Activated CD4-positive, alpha-beta T cell treated with anti-CD3 and anti-CD28 coated beads, Interleukin-2, amount 50 U/mL, for 48 hours (primary cell): ENCODE measurements around the gene HMG20B.
"Not testable (repeated sequence)": the region's sequence is repeated elsewhere in the genome, so short reads cannot be mapped to it uniquely, and the experiment has no call there.

Source experiments
- DNase-seq, 2 experiments: peaks; one replicate each; pipeline ENCODE4 v3.0.0-alpha.2; 2020

Gene HMG20B

DNA sequence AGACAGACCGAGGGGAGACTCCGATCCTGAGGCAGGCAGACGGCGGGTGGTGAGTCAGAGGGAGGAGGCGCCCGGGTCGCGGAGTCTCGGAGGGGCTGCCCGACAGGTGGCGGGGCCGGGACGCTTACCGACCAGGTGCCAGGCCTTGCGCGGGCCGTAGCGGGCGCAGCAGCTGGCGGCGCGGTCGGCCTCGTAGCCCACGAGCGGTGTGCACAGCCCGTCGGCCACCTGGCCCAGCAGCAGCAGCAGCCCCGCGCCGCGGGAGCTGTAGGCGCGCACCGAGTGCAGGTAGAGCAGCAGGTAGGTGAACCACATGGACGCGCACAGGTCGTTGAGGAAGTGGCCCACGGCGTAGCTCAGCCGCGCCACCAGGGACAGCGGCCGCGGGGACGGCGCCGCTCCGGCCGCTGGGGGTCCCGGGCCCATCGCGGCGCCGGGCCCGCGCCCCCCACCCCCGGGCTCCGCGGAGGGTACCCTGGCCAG is 15.7 kb upstream of the HMG20B start:
- peak; percentile 66 to 72 for DNase-seq

DNA sequence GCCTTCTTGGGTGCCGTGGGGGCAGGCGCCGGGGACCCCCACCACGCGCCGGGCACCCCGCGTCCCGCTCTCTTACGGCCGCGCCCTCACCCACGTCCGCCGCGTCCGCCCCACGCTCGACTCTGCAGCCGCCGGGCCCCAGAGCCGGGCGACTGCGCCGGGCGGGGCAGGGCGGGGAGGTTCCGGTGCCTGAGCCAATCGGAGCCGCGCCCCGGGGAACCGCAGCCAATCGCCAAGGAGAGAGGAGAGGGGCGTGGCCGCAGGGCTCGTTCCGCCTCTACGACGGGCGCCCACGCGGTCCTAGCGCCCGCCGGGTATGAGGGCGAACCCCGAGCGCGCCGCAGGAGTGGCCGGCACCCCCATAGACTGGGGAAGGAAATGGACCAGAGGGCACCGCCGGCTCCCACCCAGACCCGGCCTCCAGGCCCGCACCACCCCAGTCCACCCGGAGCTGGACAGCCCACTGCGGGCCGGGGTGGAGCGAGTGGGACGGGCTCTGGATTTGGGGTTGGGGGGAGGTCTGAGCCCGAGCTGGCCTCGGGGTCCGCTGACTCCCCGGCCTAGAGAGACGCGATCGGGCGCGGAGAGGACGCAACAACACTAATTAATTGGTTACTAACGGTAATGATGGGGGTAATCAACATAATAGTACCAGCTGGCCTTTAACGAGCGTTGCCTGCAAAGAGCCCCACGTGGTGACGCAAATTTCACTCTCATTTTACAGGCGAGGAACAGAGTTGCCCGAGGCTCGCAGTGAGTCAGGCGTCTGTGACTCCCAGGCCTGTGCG is 15.1 kb upstream of the HMG20B start, which contains the start of gene MFSD12:
Gene MFSD12 (minus strand): TSS at position 126 of the 788 bp plus-strand sequence. CDS start 183 bp downstream, outside the sequence.
- peak; percentile 96 for DNase-seq

DNA sequence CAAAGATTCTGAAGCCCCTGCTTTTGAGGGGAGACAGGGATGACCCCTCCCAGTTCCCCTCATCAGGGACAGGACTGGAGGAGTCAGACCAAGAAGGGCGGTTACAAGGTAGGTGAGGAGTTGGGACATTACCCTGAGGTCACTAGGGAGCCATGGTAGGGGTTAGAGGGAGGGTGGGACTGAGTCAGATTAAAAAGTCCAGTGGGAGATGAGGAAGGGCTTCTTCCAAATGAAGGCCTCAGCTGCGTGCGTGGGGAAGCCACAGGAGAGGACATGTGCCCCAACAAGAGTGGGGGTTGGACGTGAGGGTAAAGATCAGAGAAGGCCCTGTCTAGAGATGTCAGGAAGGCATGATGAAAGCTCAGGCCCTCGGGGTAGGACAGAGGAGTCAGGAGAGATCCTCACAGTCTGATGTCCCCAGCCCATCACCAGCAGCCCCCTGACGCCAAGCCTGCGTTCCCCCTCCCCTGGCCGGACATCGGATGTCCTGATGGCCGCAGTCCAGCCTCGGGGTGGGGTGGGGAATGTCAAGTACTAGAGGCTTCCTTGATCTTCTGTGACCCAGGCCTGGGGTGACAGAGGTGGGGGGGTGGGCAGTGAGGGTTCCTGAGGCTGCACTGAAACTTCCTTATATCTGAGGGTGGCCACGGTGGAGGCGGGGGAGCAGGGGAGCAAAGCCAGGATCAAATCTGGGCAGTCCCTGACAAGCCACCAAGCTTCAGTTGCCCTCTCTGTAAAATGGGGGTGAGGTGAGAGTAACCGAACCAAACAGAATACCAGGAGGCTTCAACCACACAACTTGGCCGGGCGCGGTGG is 8.8 kb upstream of the HMG20B start:
- DNase-seq = no peak

DNA sequence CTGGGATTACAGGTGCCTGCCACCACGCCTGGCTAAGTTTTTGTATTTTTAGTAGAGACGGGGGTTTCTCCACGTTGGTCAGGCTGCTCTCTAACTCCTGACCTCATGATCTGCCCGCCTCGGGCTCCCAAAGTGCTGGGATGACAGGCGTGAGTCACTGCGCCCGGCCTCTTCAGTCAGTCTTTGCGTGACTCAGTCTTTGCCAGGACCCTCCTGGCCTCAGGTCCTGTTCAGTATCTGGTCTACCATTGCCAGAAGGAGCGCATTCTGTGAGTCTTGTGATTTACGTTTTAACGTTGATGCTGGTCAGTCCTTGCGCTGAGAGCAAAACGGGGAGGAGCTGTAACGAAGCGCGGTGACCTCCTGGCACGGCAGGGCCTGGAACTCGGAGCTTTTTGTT is 7.6 kb upstream of the HMG20B start:
- no peak for DNase-seq

DNA sequence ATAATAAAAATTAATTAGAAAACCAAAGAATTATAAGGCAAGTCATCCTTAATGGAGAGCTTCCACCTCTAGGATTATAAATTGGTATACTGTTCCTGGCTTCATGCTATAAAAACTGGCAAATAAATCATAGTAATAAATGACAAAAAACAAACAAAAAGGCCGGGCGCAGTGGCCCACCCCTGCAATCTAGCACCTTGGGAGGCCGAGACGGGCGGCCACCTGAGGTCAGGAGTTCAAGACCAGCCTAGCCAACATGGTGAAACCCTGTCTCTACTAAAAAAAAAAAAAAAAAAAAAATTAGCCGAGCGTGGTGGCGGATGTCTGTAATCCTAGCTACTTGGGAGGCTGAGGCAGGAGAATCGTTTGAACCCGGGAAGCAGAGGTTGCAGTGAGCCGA is 2.7 kb upstream of the HMG20B start:
- not testable (repeated sequence) for DNase-seq

DNA sequence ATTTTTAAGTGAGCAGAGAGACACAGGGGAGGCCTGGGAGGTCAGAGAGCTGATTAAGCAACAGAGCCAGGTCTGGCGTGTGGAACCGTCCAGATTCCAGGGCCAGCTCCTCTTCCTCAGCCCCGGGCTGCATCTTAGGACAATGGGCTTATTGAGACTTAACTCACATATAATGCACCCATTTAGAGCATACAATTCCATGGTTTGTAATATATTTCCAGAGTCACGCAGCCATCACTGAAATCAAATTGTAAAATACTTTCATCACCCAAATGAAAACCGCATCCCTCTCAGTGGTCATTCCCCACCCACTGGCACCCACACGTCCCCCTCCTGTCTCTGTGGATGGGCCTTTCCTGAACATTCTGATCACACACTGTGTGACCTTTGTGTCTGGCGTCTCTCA is 2.1 kb upstream of the HMG20B start:
- DNase-seq = no peak

DNA sequence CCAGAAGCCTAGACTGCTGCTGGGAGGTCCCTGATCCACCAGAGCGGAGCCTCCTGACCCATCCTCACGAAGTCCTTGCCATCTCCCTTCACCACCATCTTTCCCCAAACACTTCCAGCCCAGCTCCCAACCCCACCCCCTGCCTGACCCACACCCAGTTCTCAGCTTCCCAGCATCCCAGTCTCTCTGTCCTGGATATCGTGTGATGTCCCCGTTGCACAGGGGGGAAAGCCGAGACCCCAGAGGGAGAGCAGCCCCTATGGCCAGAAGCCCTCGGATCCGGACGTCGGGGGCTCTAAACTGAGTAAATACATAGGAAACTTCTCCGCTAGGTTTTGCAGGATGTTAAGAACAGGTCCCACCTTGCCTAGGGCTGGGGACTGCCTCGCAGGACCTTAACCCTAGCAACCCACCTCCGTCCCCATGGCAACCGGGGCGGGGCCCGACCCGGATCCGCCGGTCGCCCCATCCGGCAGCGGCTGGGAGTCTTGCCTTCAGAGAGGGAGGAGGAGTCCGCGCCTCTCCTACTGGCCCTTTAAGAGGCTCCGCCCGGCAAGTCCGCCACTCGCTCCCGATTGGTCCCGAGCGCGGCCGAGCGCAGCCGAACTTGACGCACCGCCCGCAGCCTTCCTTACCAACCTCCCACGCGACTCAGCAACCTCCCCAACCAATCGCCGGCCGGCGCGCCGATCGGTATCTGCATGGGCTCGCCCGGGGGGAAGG is 451 bp upstream of the HMG20B start:
- peak; percentile 99 for DNase-seq

DNA sequence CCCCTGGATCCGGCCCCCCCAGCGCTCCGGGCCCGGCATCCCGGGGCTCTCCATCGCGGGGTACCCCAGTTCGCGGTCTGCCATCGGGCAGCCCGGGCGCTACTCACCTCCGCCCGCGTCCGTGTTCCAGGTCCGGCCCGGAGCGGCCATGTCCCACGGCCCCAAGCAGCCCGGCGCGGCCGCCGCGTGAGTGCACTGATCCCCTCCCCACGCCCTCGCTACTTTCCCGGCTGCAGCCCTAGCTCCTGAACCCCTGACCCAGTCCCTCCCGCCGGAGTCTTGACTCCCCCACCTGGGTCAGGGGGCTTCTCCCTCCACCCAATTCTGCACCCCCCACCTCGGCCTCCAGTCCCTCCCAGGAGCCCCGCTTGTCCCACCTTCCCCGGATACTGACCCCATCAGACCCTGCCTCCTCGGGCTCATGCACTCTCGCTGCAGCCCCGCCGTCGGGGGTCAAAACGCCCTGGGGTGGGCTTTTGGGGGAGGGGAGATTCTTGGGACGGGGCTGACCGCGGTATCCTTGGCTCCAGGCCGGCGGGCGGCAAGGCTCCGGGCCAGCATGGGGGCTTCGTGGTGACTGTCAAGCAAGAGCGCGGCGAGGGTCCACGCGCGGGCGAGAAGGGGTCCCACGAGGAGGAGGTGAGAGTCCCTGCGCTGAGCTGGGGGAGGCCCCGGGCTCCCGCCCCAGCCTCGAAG is 566 bp downstream of the HMG20B start:
- peak; percentile 36 to 44 for DNase-seq

DNA sequence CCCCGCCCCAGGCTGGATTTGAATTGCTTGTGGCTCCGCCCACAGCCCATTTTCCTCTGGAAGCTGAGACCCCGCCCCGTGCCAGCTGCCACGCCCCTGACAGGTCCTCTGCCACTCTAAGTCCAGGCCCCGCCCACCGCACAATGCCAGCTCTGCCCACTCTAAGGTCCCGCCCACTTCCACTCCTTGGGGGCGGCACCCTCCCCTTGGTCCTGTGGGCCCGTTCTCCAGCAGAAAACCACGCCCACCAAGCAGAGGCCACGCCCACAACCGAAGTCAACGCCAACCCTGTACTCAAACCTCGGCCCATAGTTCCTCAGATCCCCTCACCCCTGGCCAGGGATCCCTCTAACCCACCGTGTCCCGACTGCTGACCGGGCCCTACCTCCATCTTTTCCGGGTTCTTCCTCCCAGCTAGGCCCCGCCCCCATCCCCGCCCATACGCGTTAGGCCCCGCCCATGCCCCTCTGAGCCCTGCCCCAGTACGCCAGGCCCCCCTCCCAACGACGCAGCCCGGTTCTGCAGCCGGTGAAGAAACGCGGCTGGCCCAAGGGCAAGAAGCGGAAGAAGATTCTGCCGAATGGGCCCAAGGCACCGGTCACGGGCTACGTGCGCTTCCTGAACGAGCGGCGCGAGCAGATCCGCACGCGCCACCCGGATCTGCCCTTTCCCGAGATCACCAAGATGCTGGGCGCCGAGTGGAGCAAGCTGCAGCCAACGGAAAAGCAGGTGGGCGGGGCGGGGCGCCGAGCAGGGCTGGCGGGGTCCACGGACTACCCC is 1.3 kb downstream of the HMG20B start:
- peak; percentile 94 to 95 for DNase-seq

DNA sequence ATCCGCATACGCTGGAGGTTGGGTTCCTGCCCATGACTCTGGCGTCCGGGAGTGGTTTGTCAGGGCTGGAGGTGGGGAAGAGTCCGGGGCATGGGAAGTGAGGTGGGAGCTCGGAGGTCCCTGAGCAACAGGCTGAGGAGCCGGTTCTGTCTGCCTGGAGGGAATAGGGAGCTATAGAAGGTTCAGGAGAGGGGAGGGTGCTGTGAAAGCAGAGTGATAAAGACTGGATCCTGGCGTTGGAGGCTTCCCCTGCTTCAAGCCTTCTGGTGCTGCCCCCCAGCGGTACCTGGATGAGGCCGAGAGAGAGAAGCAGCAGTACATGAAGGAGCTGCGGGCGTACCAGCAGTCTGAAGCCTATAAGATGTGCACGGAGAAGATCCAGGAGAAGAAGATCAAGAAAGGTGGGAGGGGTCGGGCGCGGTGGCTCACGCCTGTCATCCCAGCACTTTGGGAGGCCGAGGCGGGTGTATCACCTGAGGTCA is 2.6 kb downstream of the HMG20B start:
- peak; percentile 16 to 41 for DNase-seq

DNA sequence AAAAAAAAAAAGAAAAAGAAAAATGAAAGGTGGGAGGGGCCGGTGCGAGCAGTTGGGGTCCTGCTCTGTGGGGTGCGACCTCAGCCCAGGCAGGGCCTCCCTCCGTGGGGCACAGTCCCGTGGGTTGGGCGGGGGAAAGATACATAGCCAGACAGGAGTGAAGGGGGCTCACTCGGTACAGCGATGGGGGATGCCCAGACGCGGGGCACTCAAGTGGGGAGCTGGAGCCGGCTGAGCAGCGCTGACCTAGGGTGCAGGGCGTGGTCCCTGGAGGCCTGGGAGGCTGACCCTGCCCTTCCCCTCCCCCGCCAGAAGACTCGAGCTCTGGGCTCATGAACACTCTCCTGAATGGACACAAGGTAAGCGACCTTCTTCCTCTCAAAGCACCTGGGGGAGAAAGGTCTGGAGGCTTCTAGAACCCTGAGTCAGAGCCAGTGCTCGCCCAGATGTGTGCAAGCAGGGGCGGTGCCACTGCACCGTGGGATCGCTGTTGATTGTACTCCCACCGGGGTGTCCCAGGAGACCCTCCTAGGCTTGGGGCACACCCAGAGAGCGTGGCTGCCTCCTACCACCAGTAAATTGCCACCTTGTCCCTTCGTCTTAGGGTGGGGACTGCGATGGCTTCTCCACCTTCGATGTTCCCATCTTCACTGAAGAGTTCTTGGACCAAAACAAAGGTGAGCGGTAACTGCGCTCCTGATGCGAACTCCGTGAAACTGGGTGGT is 3.4 kb downstream of the HMG20B start:
- no peak for DNase-seq

DNA sequence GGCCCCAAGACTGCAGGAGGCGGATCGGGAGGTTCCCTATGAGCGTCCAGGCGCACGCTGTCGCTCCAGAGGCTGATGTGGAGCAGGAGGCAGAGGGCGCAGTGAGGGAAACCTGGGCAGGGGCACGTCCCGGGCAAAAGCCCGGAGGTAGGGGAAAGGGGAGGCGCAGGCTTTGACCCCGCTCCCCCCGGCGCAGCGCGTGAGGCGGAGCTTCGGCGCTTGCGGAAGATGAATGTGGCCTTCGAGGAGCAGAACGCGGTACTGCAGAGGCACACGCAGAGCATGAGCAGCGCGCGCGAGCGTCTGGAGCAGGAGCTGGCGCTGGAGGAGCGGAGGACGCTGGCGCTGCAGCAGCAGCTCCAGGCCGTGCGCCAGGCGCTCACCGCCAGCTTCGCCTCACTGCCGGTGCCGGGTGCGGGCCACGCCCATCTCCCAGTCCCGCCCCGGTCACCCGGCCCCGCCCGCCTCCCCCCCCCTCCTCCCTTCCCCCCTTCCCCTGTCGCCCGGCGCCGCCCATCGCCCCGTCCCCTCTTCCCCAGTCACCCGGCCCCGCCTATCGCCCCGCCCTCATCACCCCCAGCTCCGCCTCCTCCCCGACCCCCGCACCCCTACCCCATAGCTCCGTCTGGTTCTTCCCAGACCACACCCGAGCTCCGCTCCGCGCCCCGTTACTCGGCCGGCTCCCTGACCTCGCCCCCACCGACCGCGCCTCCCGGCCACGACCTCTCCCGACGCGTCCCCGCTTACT is 4.1 kb downstream of the HMG20B start:
- DNase-seq = no peak

DNA sequence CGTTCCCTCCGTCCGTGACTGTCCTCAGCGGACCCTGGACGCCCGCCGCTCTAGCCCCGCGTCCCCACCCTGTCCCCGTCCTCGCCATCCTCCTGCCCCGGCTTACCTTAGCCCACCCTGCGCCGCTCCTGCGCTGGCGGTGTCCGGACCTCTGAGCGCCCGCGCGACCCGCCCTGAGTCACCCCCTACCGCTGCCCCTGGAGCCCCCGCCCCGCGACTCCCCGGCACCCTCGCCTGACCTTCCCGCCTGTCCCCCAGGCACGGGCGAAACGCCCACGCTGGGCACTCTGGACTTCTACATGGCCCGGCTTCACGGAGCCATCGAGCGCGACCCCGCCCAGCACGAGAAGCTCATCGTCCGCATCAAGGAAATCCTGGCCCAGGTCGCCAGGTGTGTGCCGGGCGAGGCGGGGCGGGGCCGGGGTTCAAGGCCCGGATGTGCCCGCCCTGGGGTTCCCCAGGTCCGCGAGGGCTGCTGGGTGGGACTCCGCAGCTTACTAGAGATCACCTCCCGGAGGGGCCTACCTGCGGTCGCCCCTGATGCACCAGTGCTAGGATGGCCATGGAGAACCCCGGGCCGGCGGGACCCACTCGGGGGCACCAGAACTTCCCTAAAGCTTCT is 5.1 kb downstream of the HMG20B start:
- DNase-seq = no peak

DNA sequence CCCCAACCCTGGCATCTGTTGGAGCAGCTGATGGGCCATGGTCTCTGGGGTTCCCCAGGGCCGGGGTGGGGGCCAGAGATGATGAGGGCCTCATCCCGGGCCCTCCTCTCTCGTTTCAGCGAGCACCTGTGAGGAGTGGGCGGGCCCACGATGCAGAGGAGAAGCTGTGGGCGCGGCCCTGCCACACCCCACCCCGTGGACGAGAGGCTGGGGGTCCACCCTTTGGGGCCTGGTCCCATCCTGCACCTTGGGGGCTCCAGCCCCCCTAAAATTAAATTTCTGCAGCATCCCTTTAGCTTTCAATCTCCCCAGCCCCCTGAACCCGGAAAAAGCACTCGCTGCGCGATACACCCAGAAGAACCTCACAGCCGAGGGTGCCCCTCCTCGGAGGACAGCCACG is 5.6 kb downstream of the HMG20B start:
- no peak for DNase-seq

DNA sequence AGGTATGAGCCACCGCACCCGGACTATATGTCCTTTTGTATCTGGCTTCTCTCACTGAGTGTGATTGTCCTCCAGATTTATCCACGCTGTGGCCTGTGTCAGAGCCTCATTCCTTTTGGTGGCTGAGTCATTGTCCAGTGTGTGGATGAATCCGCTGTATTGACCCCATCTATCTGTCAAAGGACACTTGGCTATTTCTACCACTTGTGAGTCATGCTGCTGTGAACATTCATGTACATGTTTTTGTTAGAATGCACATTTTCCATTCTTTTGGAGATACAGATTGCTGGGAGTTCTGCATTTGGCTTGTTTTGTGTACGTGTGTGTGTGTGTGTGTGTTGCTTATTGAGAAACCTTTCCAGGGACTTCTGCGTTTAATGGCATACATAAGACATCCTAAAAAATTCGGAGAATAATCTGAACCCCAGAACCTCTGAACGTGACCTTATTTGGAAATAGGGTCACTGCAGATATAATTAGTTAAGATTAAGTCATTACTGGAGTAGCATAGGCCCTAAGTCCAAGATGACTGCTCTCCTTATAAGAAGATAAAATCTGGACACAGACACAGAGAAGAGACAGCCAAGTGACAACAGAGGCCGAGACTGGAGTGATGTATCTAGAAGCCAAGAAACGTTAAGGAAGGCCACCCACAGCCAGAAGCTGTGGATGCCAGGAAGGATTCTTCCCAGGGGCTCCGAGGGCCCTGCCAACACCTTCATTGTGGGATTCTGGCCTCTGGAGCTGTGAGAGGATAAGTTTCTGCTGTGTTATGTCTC is 7.6 kb downstream of the HMG20B start:
- no peak for DNase-seq

DNA sequence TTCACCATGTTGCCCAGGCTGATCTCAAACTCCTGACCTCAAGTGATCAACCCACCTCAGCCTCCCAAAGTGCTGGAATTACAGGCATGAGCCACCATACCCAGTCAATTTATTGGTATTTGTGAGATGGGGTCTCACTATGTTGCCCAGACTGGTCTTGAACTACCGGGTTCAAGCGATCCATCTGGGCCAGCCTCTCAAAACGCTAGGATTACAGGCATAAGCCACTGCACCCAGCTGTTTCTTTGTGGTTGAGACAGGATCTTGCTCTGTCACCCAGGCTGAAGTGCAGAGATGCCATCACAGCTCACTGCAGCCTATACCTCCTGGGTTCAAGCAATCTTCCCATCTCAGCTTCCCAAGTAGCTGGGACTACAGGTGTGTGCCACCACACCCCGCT is 9.0 kb downstream of the HMG20B start:
- not testable (repeated sequence) for DNase-seq

DNA sequence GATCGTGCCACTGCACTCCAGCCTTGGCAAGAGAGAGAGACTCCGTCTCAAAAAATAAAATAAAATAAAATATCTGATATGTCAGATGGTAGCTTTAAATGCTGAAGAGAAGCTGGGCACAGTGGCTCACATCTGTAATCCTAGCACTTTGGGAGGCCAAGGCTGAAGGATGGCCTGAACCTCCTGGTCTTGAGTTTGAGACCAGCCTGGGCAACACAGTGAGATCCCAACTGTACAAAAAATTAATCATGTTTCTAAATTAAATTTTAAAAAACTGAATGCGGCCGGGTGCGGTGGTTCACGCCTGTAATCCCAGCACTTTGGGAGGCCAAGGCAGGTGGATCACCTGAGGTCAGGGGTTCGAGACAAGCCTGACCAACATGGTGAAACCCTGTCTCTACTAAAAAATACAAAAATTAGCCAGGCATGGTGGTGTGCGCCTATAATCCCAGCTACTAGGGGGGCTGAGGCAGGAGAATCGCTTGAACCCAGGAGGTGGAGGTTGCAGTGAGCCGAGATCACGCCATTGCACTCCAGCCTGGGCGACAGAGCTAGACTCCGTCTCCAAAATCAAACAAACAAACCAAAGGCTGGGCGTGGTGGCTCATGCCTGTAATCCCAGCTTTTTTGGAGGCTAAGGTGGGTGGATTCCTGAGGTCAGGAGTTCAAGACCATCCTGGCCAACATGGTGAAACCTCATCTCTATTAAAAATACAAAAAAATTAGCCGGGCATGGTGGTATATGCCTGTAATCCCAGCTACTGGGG is 11.5 kb downstream of the HMG20B start:
- DNase-seq = not testable (repeated sequence)
